Measurements from ENCODE around the gene MKX. TPM values are rescaled to one million over a fixed set of nuclear protein-coding genes. Genes with fewer than 3 reads are reported as not detected.
"Not testable (repeated sequence)": the region's sequence is repeated elsewhere in the genome, so short reads cannot be mapped to it uniquely, and the experiment has no call there.

The MKX gene
- total RNA-seq, 1 experiment from 2014 or later = 0.10 TPM

DNA sequence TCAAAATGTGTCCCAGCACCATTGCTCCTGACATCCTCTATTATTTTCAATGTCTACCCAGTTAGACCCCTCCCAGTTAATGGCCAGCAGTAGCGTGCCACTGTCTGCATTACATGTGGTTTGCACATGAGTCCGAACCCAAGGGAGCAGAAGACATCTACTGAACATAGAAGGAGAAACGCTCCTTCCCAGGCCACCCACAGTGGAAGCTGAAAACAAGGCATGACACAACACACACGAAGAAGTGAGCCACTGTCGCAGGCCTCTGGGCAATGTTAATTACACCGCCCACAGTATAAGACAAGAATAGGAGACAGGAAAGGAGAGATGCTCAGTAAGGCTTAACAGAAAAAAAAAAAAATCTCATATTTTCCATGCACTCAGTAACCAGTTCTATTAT lies 50.5 kb downstream of the MKX start:
- DNase-seq (ENCODE audit: low read depth) = no peak

DNA sequence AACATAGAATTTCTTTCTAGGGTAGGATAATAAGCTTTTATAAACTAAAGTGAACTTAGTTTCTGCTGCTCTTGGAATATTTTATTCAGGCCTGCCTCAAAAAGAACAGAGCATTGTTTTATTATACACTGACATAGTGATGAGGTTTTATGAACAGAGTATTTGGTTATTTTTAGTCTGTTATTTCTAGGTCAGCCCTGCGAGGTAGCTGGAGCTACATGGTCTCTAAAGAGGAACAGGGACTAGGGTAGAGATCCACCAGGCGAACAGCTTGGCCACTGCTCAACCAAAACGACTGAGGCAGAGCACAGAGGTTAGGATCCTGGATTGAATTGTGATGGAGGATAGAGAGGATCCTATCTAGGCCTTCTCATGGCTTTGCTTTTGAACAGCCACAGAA lies 53.0 kb downstream of the MKX start:
- DNase-seq (ENCODE audit: low read depth) = no peak

DNA sequence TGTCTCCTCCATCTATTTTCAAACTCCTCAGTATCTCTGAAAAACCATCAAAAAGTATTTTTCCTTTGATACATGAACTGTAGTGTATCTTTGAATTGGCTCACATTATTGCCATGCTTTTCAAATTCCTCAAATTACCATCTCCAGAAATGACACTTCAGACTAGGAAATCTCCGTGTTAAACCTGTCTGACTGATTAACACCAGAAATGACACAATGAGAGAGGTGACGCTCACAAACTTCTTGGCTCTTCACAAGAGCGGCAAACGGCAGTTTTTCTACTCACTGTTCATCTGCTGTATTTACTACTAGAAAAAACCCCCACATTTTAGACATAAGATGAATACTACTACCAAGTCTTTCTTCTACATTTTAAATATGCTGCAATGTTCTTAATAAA lies 56.6 kb downstream of the MKX start:
- no peak for DNase-seq (ENCODE audit: low read depth)

DNA sequence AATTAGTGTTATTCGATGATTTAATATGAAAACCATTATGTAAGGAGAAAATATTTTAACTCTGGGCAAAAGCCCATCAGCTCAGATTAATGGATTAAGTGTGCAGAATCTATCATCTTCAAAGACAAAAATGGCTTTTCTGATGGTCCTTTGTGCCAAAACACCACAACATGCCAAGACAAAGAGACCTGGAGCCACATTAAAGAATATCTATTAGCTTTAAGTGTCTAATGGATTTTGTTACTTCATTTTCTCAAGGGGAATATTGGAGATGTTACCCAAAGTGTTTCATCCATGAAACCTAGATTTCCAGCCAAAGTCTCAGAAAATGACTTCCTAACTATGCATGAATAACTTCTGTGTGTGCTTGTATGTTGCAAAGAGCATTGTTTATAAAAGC lies 57.3 kb downstream of the MKX start:
- no peak for DNase-seq (ENCODE audit: low read depth)

DNA sequence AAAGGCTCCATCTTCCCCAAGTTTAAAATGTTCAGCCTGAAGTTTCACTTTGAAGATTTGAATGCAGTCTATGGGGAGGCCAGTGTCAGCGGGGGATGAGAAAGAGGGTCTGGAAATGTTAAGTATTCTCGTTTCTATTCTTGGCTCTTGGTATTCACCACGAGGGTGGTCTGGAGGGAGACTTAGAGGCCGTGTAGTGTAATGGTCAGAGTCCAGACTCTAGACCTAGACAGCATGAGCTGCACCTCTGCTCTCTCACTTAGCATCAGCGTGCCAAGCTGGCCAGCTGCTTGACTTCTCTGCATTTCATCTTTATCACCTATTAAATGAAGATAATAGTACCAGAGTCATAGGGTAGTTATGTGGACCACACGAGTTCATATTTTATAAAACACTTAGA lies 57.9 kb downstream of the MKX start:
- no peak for DNase-seq (ENCODE audit: low read depth)

DNA sequence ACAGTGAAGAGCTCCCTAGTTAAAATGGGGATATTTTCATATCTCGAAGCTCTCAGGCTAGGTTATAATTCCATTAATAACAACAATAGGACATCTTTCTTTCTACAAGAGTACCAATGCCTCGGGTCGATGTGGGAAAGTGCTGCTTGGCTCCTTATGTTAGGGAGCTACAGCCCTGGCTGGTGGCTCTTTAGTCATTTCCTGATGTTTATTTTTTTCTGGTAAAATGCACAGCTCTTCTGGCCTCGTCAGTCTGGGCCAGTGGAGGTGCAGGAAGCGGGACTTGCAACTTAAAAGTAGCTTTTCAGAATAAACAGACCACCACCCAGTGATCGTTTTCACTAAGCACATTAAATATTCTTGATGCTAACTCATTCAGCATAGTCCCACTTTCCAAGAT lies 58.3 kb downstream of the MKX start:
- DNase-seq (ENCODE audit: low read depth) = peak; percentile 63

DNA sequence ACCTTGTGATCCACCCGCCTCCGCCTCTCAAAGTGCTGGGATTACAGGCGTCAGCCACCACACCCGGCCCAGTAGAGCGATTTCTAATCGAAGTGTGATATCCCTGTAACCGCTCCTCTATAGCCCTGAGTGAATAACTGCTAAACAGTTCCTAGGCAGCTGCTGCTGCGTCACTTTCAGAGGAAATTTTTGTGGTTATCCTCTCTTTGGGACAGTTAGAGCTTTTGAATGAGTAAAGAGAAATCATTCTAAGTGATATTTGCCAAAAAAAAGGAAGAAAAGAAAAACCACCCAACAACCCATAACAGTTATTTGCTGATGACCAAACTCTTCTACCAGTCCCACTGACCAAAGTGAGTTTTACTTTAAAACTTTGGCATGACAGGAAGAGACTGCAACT lies 59.9 kb downstream of the MKX start:
- no peak for DNase-seq (ENCODE audit: low read depth)

DNA sequence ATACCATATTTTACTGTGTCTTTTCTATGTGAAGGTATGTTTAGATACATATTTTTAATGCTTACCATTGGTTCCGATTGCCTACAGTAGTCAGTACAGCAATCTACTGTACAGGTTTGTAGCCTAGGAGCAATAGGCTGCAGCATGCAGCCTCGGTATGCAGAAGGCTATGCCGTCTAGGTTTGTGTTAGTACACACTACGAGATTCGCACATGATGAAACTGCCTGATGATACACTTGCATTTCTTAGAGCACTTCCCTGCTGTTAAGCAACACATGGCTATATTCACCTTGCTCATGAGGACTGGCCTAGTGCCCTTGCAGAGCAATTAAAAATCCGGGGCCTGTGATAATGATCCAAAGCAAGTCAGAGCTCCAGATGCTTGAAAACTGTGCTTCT lies 62.4 kb downstream of the MKX start:
- no peak for DNase-seq (ENCODE audit: low read depth)

DNA sequence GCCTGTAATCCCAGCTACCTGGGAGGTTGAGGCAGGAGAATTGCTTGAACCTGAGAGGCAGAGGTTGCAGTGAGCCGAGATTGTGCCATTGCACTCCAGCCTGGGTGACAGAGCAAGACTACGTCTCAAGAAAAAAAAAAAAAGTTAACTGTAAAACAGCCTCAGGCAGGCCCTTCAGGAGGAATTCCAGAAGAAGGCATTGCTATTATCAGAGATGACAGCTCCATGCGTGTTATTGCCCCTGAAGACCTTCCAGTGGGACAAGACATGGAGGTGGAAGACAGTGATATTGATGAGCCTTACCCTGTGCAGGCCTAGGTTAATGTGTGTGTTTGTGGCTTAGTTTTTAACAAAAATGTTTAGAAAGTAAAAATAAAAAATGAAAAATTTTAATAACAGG lies 63.8 kb downstream of the MKX start:
- not testable (repeated sequence) for DNase-seq (ENCODE audit: low read depth)

DNA sequence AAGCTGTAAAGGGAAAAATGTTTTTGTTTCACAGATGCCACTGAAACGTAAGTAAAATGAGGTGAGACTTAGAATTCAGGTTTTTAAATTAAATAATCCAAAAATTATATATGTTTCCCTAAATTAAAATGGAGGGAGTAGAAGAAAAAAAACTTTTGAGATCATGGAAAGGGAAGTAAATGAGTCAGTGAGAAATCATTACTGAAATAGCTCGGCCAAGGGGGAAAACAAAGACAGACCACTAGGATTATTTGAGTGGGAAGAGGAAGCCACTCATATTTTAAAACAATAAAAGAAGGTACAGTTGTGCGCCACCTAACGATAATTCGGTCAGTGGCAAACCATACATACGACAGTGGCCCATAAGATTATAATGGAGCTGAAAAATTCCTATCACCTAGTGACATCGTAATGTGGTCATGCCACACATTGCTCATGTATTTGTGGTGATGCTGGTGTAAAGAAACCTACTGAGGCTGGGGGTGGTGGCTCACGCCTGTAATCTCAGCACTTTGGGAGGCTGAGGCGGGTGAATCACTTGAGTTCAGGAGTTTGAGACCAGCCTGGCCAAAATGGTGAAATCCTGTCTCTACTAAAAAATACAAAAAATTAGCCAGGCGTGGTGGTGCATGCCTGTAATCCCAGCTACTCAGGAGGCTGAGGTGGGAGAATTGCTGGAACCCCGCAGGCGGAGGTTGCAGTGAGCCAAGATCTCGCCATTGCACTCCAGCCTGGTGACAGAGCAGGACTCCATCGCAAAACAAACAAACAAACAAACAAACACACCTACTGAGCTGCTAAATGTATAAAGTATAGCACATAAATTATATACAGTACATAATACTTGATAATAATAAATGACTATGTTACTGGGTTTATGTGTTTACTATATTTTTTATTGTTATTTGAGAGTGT lies 64.7 kb downstream of the MKX start:
- DNase-seq (ENCODE audit: low read depth) = peak; percentile 74

DNA sequence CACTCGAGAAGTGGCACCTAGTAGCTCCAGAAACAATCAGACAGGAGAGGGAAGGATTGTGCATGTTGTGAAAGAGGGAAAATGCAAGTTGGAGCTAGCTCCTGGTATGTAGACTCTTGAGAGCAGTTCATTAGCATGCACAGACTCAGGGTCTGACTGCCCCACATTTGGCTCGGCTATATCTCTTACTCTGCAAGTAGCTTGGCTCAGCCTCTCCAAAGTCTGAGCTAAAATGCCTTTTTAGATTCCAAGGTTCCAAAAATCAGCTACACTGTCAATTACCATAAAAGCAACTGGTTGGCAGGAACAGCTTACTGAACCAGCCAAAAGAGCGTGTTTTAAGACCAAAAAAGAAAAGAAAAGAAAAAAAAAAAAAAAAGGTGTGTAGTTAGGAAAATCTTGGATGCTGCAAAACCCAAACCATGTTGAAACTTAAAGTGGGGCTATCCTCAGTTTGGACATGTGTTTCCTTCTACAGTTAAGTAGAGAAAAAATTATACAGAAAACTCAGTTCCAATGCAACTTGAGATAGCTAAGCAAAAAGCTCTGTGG lies 65.5 kb downstream of the MKX start:
- no peak for DNase-seq (ENCODE audit: low read depth)

DNA sequence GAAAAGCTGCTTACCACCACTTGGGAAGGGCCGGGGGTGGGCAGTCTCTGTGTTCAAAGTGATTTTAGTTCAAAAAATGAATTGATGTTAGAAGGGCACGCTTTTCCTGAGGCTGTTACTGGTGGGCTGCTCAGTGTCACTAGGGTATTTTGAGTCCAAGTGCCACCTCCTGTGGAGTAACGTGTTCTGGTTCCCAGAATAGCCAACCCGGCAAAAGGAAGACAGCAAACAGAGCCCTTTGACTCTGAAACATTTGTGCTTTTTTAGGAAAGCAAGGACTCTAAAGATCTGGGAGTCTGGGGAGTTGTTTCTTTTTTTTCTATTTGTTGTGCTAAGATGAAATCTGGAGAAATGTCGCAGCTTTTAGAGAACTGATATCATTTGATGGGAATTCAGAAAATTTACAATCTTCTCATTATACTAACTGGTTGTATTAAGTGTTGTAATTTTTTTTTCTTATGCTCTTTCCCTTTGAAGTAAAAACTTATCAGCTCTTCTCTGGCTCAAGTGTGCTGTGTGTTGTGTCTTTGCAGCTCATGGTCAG lies 66.2 kb downstream of the MKX start:
- DNase-seq (ENCODE audit: low read depth) = no peak

DNA sequence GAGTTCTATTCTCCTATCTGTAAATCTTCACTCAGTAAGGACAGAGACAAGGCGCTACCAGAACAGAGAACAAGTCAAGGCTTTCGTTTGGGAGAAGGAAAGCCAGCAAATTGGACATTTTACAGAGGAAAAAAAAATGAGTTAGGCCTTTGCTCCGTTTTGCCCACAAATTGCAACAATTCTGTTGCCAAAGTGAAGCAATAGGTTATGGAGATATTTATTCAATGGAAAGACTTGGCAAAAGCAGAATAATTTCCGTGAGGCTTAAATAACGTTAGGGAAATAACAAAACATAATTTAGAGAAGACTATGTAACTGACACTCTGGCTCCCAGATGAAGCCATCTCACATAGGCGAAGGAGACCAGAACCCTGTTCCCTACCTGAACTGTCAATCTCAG lies 67.5 kb downstream of the MKX start:
- DNase-seq (ENCODE audit: low read depth) = no peak

DNA sequence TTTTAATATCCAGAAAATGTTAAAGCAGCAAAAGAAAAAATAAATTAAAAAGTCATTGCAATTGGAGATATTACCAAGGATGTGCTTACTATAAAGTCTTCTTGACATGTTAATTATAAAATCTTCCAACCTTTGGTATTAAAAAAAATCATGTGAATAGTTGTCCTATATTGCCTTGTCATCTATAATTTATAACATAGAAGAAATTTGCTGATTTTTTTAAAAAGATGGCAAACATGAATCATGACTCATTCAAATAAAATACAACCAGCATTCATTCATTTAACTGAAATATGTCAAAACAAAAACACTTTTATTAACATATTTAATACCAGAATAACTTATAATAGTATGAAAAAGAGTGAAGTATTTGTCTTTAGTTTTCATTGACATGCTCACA lies 72.6 kb downstream of the MKX start:
- DNase-seq (ENCODE audit: low read depth) = no peak

DNA sequence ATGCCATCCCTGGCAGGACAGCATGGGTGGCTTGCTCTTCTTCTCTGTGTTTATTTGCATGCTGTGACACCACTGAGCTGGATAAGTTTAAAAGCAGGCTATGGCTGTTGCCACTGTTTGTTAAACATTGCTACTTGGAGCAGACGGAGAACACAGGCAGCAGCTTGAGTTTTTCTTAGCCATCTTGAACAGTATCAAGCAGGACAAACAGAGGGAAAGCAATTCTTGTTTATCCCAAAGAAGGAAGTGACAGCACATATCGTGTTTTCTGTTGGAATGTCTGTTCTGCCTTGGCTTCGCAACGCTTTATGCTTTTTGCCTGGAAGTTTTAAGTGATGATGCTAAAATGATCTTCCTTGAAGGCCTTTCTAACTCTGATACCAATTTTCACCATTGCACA lies 73.8 kb downstream of the MKX start:
- DNase-seq (ENCODE audit: low read depth) = no peak

DNA sequence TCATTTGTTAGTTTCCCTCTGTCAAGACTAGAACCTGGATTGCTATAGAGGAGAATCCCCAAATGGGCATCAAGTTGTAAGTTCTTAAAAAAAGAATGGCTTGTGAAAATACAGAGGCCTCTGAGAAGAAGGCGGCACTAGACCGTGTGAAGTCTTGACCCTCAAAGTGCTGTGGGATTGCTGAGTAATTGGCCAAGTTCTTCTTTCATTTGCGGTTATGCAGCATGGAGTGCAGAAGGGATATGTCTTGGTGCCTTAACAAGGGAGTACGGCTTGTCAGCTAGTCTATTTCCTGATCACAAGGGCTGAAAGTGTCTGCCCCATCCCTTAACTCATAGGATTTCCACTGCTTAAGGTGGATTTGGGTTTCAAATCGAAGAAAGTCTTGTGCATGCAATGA lies 81.2 kb downstream of the MKX start:
- DNase-seq (ENCODE audit: low read depth) = peak; percentile 24

DNA sequence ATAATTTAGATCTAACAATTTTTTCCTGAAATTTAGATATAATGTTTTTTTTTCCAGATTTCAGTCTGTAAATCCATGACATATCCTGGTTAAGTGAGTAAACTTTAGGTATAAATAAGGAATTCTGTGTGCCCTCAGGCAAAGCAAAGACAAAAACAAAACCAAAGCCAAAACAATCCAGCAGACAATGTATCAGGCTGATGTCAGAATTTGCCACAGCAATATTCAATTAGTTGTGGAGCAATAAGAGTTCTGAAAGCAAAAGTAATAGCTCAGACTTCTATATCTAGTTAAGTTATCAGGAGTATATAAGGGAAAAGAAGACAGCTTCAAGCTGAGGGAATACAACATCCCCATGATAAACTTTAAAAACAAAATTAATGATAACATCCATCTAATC lies 82.0 kb downstream of the MKX start:
- DNase-seq (ENCODE audit: low read depth) = no peak

DNA sequence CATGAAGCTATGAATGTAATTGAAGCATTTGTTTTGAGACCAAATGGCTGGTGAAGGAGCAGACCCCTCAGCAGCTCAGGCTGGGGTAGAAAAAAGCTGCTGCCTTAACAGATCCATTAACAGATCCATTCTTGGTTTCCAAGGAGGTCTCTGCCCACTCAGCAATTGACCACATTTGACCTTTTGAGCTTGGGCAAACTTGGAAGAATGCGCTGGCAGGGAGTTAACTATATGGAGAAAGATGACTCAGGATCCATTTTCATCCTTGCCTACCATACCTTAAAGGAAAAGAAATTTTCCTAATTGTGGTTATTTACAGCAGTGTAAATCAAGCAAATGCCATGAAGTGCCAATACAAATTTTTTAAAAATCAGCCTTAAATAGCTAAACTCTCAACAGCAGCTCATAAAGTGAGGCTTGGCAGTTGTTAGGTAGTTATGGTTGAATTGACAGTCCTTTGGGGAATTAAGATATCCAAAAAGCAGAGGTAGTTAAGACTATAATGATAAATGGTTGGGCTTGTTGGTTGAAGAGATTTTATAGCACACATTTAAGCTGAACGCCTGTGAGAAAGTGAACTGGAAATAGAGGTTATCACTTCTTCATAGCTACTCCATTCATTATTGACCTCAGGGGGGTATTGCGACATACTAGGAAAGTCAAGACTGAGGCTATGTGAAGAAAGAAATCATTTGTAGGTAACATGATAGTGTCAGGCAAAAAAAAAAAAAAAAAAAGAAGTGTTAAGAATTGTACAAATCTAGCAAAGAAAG lies 83.9 kb downstream of the MKX start:
- peak; percentile 61 for DNase-seq (ENCODE audit: low read depth)

DNA sequence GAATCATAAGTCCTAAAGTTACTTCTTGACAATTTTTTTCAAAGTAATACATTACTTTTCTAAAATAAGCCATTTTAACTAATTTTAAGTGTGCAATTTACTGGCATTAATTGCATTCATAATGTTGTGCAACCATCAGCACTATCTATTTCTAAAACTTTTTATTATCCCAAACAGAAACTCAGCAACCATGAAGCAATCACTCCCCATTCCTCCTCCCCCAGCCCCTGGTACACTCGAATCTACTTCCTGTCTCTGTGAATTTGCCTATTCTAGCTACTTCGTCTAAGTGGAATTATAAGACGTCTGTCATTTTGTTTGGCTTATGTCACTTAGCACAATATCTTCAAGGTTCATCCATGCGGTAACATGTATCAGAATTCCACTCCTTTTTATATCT lies 84.9 kb downstream of the MKX start:
- DNase-seq (ENCODE audit: low read depth) = no peak

DNA sequence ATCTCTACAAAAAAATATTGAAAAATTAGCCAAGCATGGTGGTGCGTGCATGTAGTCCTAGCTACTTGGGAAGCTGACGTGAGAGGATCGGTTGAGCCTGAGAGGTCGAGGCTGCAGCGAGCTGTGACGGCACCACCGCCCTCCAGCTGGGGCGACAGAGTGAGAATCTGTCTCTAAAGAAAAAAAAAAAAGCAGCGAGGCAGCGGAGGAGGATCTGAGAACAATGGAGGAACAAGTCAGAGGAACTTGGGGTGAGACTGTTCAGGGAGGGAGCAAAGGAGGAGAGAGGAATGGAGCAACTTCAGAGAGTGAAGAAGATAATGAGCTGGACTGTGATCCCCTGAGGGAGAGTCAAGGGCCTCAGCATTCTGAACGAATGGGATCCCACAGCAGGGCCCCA lies 85.4 kb downstream of the MKX start:
- DNase-seq (ENCODE audit: low read depth) = no peak

DNA sequence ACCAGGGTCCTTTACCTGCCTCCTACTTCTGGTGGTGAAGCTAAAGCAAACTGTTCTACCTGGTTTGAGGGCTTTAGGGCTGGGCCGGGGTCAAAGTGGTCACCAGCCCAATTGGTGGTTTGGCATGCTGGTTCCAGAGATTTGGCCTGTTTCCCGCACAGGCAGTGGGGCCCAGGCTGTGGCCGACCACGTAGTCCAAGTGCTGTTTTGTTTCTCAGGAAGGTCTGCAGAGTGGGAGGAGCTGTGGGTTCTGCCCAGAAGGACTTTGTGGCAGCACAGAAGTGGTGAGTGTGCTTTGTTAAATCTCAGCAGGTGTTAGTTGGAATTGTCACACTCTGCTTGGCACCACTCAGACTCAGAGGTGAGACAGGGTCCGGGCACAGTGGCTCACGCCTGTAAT lies 85.8 kb downstream of the MKX start:
- DNase-seq (ENCODE audit: low read depth) = peak; percentile 13

DNA sequence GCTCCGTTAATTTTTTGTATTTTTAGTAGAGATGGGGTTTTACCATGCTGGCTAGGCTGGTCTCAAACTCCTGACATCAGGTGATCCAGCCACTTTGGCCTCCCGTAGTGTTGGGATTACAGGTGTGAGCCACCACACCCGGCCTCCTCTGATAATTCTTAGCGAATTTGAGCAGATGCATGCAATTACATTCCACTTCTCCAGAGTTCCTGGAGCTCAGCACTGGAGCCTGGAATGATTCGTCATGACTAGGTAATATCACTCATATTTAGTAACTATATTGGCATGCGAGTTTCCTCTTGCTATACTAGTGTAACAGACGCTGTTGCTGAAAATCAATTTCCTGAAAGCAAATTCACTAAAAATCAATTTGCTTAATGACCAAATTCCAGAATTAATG lies 86.8 kb downstream of the MKX start:
- DNase-seq (ENCODE audit: low read depth) = peak; percentile 48

Data from HT1080 (cell line).